ENCODE results near the gene PDSS2. TPM values are rescaled to one million over a fixed set of nuclear protein-coding genes. Genes with fewer than 3 reads are reported as not detected.

The PDSS2 gene
- polyA plus RNA-seq, 1 of the 3 experiments (the other 2 are of a cell fraction) = 5.6 TPM

DNA sequence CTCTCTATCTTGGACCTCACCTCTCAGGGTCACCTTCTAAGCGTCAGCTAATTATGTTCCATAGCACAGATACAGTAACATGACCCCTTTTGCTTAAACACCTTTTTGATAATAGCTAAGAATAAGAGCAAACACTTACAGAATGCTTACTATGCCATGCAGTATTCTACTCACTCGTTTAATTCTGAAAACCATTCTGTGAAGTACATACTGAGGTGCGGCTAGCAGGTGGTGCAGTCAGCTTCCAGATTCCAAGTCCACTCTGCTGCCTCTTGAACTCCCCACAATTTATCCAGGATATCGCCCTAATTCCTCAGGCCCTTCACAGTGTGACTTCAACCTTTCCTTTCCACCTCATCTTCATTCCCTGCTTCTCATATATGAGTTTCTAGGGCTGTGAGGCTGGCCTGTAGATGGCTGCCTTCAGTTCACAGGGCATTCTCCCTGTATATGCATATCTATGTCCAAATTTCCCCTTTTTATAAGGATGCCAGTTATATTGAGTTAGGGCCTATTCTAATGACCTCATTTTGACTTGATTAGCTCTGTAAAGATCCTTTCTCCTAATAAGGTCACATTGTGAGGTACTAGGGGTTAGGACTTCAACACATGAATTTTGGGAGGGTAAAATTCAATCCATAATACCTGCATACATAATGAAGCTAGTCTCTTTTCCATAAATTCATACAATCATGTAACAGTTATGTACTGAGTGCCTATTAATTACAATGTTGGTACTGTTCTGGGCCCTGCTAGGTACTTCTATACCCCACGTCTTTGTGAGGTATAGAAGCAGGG, 130.1 kb downstream of the PDSS2 start:
- WGBS (ENCODE audit: low lambda C conversion rate) = 72% methylated on average over 5 of the region's 5 CpGs

More for the DNA sequence above, 130.1 kb downstream of the PDSS2 start:
- no peak overlapping the region for H3K4me3 ChIP-seq (ENCODE audit: low read depth in 2 of 2, low read length in 1 of 2)
- no peaks in the 10 kb centered on the region for H3K27me3 ChIP-seq (ENCODE audit: insufficient read depth)
- H3F3A ChIP-seq (replicated peaks; ENCODE audit: insufficient read depth) = peaks cover 3% of the 10 kb centered on the region
- no peaks in the 10 kb centered on the region for H3K9me3 ChIP-seq
- no peaks in the 10 kb centered on the region for H3K4me1 ChIP-seq (ENCODE audit: control insufficient read depth in 1 of 2, insufficient read depth in 2 of 2, low read depth in 1 of 2, low read length in 1 of 2)
- H3K79me2 ChIP-seq (ENCODE audit: insufficient read depth) = no peaks in the 10 kb centered on the region
- no peak overlapping the region for H3K4me2 ChIP-seq
- POLR2A ChIA-PET = interaction anchor here (0.6 kb wide), 1 partner anchor 13 kb away, joined by 4 read pairs; no protein-coding TSS in a partner anchor
- DNase-seq = no peak
- CTCF ChIA-PET = interaction anchor here (0.8 to 4.9 kb wide), 3 partner anchors 10 to 346 kb away, joined by 3 to 21 read pairs (median 3); no protein-coding TSS in a partner anchor
- H3K9me2 ChIP-seq = no peaks in the 10 kb centered on the region
- H3K9ac ChIP-seq = no peak overlapping the region
- H2AFZ ChIP-seq (ENCODE audit: low read depth) = no peak overlapping the region
- no peak for TF ChIP-seq TCF12 (IDR thresholded peaks at IDR 0.05)
- TF ChIP-seq TEAD4 (IDR thresholded peaks at IDR 0.05; ENCODE audit: borderline replicate concordance, insufficient read depth) = no peak
- TF ChIP-seq SMC3 (IDR thresholded peaks at IDR 0.05; ENCODE audit: low read depth, low read length) = no peak
- no peak for TF ChIP-seq NRF1 (IDR thresholded peaks at IDR 0.05; ENCODE audit: low read depth, low read length)
- TF ChIP-seq, protein P1, sequence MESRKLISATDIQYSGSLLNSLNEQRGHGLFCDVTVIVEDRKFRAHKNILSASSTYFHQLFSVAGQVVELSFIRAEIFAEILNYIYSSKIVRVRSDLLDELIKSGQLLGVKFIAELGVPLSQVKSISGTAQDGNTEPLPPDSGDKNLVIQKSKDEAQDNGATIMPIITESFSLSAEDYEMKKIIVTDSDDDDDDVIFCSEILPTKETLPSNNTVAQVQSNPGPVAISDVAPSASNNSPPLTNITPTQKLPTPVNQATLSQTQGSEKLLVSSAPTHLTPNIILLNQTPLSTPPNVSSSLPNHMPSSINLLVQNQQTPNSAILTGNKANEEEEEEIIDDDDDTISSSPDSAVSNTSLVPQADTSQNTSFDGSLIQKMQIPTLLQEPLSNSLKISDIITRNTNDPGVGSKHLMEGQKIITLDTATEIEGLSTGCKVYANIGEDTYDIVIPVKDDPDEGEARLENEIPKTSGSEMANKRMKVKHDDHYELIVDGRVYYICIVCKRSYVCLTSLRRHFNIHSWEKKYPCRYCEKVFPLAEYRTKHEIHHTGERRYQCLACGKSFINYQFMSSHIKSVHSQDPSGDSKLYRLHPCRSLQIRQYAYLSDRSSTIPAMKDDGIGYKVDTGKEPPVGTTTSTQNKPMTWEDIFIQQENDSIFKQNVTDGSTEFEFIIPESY (IDR thresholded peaks at IDR 0.05; ENCODE audit: borderline replicate concordance, low read depth) = no peak
- TF ChIP-seq RCOR1 (IDR thresholded peaks at IDR 0.05; ENCODE audit: low read length) = no peak
- TF ChIP-seq, protein P2, sequence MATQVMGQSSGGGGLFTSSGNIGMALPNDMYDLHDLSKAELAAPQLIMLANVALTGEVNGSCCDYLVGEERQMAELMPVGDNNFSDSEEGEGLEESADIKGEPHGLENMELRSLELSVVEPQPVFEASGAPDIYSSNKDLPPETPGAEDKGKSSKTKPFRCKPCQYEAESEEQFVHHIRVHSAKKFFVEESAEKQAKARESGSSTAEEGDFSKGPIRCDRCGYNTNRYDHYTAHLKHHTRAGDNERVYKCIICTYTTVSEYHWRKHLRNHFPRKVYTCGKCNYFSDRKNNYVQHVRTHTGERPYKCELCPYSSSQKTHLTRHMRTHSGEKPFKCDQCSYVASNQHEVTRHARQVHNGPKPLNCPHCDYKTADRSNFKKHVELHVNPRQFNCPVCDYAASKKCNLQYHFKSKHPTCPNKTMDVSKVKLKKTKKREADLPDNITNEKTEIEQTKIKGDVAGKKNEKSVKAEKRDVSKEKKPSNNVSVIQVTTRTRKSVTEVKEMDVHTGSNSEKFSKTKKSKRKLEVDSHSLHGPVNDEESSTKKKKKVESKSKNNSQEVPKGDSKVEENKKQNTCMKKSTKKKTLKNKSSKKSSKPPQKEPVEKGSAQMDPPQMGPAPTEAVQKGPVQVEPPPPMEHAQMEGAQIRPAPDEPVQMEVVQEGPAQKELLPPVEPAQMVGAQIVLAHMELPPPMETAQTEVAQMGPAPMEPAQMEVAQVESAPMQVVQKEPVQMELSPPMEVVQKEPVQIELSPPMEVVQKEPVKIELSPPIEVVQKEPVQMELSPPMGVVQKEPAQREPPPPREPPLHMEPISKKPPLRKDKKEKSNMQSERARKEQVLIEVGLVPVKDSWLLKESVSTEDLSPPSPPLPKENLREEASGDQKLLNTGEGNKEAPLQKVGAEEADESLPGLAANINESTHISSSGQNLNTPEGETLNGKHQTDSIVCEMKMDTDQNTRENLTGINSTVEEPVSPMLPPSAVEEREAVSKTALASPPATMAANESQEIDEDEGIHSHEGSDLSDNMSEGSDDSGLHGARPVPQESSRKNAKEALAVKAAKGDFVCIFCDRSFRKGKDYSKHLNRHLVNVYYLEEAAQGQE (IDR thresholded peaks at IDR 0.05; ENCODE audit: low read depth, low read length) = no peak
- TF ChIP-seq, protein P3, sequence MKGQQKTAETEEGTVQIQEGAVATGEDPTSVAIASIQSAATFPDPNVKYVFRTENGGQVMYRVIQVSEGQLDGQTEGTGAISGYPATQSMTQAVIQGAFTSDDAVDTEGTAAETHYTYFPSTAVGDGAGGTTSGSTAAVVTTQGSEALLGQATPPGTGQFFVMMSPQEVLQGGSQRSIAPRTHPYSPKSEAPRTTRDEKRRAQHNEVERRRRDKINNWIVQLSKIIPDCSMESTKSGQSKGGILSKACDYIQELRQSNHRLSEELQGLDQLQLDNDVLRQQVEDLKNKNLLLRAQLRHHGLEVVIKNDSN (IDR thresholded peaks at IDR 0.05; ENCODE audit: borderline replicate concordance, low read depth) = no peak
- TF ChIP-seq, protein P4, sequence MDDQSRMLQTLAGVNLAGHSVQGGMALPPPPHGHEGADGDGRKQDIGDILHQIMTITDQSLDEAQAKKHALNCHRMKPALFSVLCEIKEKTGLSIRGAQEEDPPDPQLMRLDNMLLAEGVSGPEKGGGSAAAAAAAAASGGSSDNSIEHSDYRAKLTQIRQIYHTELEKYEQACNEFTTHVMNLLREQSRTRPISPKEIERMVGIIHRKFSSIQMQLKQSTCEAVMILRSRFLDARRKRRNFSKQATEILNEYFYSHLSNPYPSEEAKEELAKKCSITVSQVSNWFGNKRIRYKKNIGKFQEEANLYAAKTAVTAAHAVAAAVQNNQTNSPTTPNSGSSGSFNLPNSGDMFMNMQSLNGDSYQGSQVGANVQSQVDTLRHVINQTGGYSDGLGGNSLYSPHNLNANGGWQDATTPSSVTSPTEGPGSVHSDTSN (IDR thresholded peaks at IDR 0.05) = no peak
- TF ChIP-seq RAD21 (IDR thresholded peaks at IDR 0.05; ENCODE audit: low read length) = no peak
- TF ChIP-seq ELF1 (IDR thresholded peaks at IDR 0.05) = no peak
- no peak for TF ChIP-seq MXI1 (IDR thresholded peaks at IDR 0.05; ENCODE audit: low read depth, low read length)
- TF ChIP-seq MEF2A (IDR thresholded peaks at IDR 0.05; ENCODE audit: borderline replicate concordance, low read depth) = no peak
- TF ChIP-seq EP300 (IDR thresholded peaks at IDR 0.05; ENCODE audit: borderline replicate concordance in 1 of 2, low read depth in 1 of 2, low read length in 1 of 2) = no peak
- no peak for TF ChIP-seq RFX5 (IDR thresholded peaks at IDR 0.05; ENCODE audit: low read length)
- no peak for TF ChIP-seq POLR2AphosphoS5 (IDR thresholded peaks at IDR 0.05; ENCODE audit: low read depth, low read length)
- no peak for TF ChIP-seq FOXM1 (IDR thresholded peaks at IDR 0.05; ENCODE audit: low read depth)
- no peaks in the 10 kb centered on the region for H4K20me1 ChIP-seq (ENCODE audit: insufficient read depth)
- peaks cover 0 to 4% of the 10 kb centered on the region in 2 experiments for H3K36me3 ChIP-seq (replicated peaks in 1 of 2; ENCODE audit: control insufficient read depth in 1 of 2, insufficient read depth in 2 of 2, low read length in 1 of 2)
- no peak overlapping the region for H3K27ac ChIP-seq (ENCODE audit: low read depth in 2 of 2, low read length in 1 of 2)
